UCSD-AML1 (cell line): ENCODE measurements around the gene PHAF1.

Experiments used
- DNase-seq: peaks from one replicate; lab custom pipeline; 2025; ENCODE audit not compliant: unreplicated experiment; lab: John Stamatoyannopoulos, UW

The PHAF1 gene

GRCh38 chr16:67191995-67192681 is 82.4 kb downstream of the PHAF1 start, which contains the start of gene E2F4:
Gene E2F4 (plus strand): TSS chr16:67192155. CDS start chr16:67192228, 73 bp downstream.
- DNase-seq = peak; percentile 92

GRCh38 chr16:67192781-67193361 is 83.1 kb downstream of the PHAF1 start:
- no peak for DNase-seq

- no peak for DNase-seq
These were observed 83.8 kb downstream of the PHAF1 start for GRCh38 chr16:67193536-67193935.

GRCh38 chr16:67194260-67194659 is 84.5 kb downstream of the PHAF1 start:
- DNase-seq = no peak

GRCh38 chr16:67195676-67196075 is 85.9 kb downstream of the PHAF1 start:
- no peak for DNase-seq

GRCh38 chr16:67196881-67197280 is 87.1 kb downstream of the PHAF1 start:
- no peak for DNase-seq

- no peak for DNase-seq
These were observed 88.0 kb downstream of the PHAF1 start for GRCh38 chr16:67197704-67198103.
